ENCODE measurements around the gene FEM1A. TPM values are rescaled to one million over a fixed set of nuclear protein-coding genes. Genes with fewer than 3 reads are reported as not detected.

FEM1A gene
- total RNA-seq, 1 experiment from 2014 or later, result 7.0 TPM

GRCh38 chr19:4763021-4763420 lies 28.5 kb upstream of the FEM1A start:
- Histone ChIP-seq H3K79me2 (ENCODE audit: low read depth) (no peaks in the 10 kb centered on the region), H3F3A (ENCODE audit: insufficient read depth, low read depth) (no peaks in the 10 kb centered on the region)

GRCh38 chr19:4764393-4764660 lies 27.2 kb upstream of the FEM1A start:
- no peak for DNase-seq

More at GRCh38 chr19:4763021-4763420, 28.5 kb upstream of the FEM1A start:
- Histone ChIP-seq H3K9me3 (ENCODE audit: insufficient read depth, low read depth) (no peaks in the 10 kb centered on the region), H3K9me2 (ENCODE audit: insufficient read depth) (no peaks in the 10 kb centered on the region), H3K27me3 (ENCODE audit: insufficient read depth, low read depth) (peaks cover 78% of the 10 kb centered on the region), H3K36me3 (ENCODE audit: low read depth) (no peaks in the 10 kb centered on the region), H3K4me2 (no peak overlapping the region), H3K4me3 (no peak overlapping the region), H3K4me1 (replicated peaks; ENCODE audit: insufficient read depth) (no peaks in the 10 kb centered on the region), H4K20me1 (ENCODE audit: insufficient read depth) (no peaks in the 10 kb centered on the region), H3K27ac (no peak overlapping the region), H2AFZ (no peak overlapping the region)
- no peak for DNase-seq
- ChIA-PET CTCF (interaction anchor here (0.5 kb wide), 1 partner anchor 14 kb away, joined by 4 read pairs; no protein-coding TSS in a partner anchor), POLR2A (ENCODE audit: unreplicated experiment) (no interaction called here)
- TF ChIP-seq CTCF (conservative IDR thresholded peaks at IDR 0.05) (no peak), EZH2 (IDR thresholded peaks at IDR 0.05; ENCODE audit: low read depth) (no peak)
- BruUV-seq (replicated peaks), result no TSS peak
- intact Hi-C loops (cut with micrococcal nuclease; ENCODE audit: unreplicated experiment), result no loop called here

GRCh38 chr19:4768934-4769777 lies 22.4 kb upstream of the FEM1A start:
- peaks cover 11% of the 10 kb centered on the region; the same call in 1 of the 2 replicates for H3F3A ChIP-seq (ENCODE audit: insufficient read depth, low read depth)
- H3K9me3 ChIP-seq (ENCODE audit: insufficient read depth, low read depth), result no peaks in the 10 kb centered on the region
- H3K79me2 ChIP-seq (ENCODE audit: low read depth), result no peaks in the 10 kb centered on the region
- H3K36me3 ChIP-seq (ENCODE audit: low read depth), result no peaks in the 10 kb centered on the region
- peaks cover 35% of the 10 kb centered on the region for H3K27me3 ChIP-seq (ENCODE audit: insufficient read depth, low read depth)
- peak; percentile 65 to 72 for DNase-seq
- ChIA-PET CTCF (no interaction called here), POLR2A (ENCODE audit: unreplicated experiment) (no interaction called here)
- H3K4me3 ChIP-seq, result no peak overlapping the region
- H3K4me2 ChIP-seq, result no peak overlapping the region
- H3K27ac ChIP-seq, result no peak overlapping the region
- no peaks in the 10 kb centered on the region for H3K9me2 ChIP-seq (ENCODE audit: insufficient read depth)
- H4K20me1 ChIP-seq (ENCODE audit: insufficient read depth), result no peaks in the 10 kb centered on the region
- intact Hi-C loops (cut with micrococcal nuclease; ENCODE audit: unreplicated experiment), result no loop called here
- H3K4me1 ChIP-seq (replicated peaks; ENCODE audit: insufficient read depth), result no peaks in the 10 kb centered on the region
- no TSS peak for BruUV-seq (replicated peaks)
- TF ChIP-seq CTCF (conservative IDR thresholded peaks at IDR 0.05) (no peak), EZH2 (IDR thresholded peaks at IDR 0.05; ENCODE audit: low read depth) (no peak)
- H2AFZ ChIP-seq, result no peak overlapping the region

More at GRCh38 chr19:4764393-4764660, 27.2 kb upstream of the FEM1A start:
- Histone ChIP-seq H3K36me3 (ENCODE audit: low read depth) (no peaks in the 10 kb centered on the region), H3K4me2 (no peak overlapping the region), H3K27me3 (ENCODE audit: insufficient read depth, low read depth) (peaks cover 65% of the 10 kb centered on the region), H3K27ac (no peak overlapping the region), H3K79me2 (ENCODE audit: low read depth) (no peaks in the 10 kb centered on the region), H3F3A (ENCODE audit: insufficient read depth, low read depth) (peaks cover 5% of the 10 kb centered on the region; the same call in 1 of the 2 replicates), H3K9me3 (ENCODE audit: insufficient read depth, low read depth) (no peaks in the 10 kb centered on the region), H3K4me1 (replicated peaks; ENCODE audit: insufficient read depth) (no peaks in the 10 kb centered on the region), H3K9me2 (ENCODE audit: insufficient read depth) (no peaks in the 10 kb centered on the region), H2AFZ (no peak overlapping the region), H4K20me1 (ENCODE audit: insufficient read depth) (no peaks in the 10 kb centered on the region), H3K4me3 (no peak overlapping the region)
- ChIA-PET CTCF (no interaction called here), POLR2A (ENCODE audit: unreplicated experiment) (no interaction called here)
- no TSS peak for BruUV-seq (replicated peaks)
- intact Hi-C loops (cut with micrococcal nuclease; ENCODE audit: unreplicated experiment), result no loop called here
- TF ChIP-seq EZH2 (IDR thresholded peaks at IDR 0.05; ENCODE audit: low read depth) (no peak), CTCF (conservative IDR thresholded peaks at IDR 0.05) (no peak)

Data from PC-9 (cell line).